Measurements from ENCODE around the gene SOX6.

DNA sequence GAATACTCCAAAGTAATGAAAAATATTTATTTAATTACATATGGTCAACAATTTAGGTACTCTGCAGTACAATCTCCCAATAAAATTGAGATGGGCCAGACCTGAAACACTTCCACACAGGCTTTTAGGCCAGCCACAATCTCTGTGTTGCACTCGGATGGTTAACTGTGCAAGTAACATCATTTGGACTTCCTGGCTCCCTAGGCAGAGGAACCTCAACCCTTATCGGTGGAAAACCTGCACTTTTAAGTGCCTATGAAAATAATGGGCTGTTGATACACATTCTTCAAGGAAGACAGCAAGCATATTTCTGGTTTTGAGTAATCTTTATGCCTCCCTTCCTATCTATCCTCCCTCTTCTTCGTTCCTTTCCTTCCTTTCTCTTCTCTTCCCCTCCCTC is 343.1 kb downstream of the SOX6 start:
- no peak for TF ChIP-seq CTCF (CRISPR knock-in tag; IDR thresholded peaks at IDR 0.05)
- TF ChIP-seq TCF7L2 (IDR thresholded peaks at IDR 0.05; ENCODE audit: low read depth, low read length), result no peak
- no peak for TF ChIP-seq NFIC (IDR thresholded peaks at IDR 0.05; ENCODE audit: low read length)
- TF ChIP-seq CBX2 (IDR thresholded peaks at IDR 0.05; ENCODE audit: low read depth, low read length), result no peak
- TF ChIP-seq CBX2 (CRISPR knock-in tag; IDR thresholded peaks at IDR 0.05; ENCODE audit: low read depth), result no peak
